HG02981 (cell line): ENCODE measurements around the gene SYCE3.

Experiments
- ATAC-seq: cut with Tn5 transposase; IDR thresholded peaks from one replicate; pipeline ENCODE4 v1.9.1; 2021; ENCODE audit warnings: mild to moderate bottlenecking, moderate library complexity; ENCODE audit not compliant: unreplicated experiment

Gene SYCE3

GRCh38 chr22:50504369-50505211 lies 58.1 kb downstream of the SYCE3 start:
- no peak for ATAC-seq

GRCh38 chr22:50503475-50504145 lies 59.1 kb downstream of the SYCE3 start:
- no peak for ATAC-seq

- ATAC-seq: no peak
Observed at GRCh38 chr22:50502628-50503474, 59.9 kb downstream of the SYCE3 start.

- no peak for ATAC-seq
Observed at GRCh38 chr22:50502096-50502495, 60.6 kb downstream of the SYCE3 start.
